ENCODE measurements around the gene GABRD.

GABRD gene

DNA sequence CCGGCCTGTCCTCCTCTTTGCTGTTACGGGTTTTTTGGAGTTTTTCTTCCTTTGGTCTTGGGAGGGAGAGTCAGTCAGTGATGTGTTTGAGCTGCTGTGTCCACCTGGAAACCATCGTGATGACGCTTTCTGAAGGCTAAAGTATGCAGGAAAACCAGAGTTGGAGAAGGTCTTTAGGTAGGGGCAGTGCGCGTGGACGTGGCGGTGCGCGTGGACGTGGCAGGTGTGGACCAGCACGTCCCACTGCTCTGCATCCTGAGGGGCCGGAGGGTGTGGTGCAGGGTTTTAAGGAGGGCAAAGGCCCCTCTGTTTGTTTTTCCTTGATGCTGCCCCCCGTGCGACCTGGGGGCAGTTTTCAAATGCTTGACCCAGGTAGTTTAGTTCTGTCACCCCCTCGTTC is 61.0 kb downstream of the GABRD start:
- H3K9me3 ChIP-seq (ENCODE audit: control insufficient read depth, insufficient read depth, low read length) = no peaks in the 10 kb centered on the region
- no peaks in the 10 kb centered on the region for H3K4me1 ChIP-seq (ENCODE audit: control insufficient read depth, insufficient read depth, low read length)
- no peak overlapping the region for H3K9ac ChIP-seq (ENCODE audit: low read depth, low read length)
- H3K36me3 ChIP-seq (ENCODE audit: control insufficient read depth, insufficient read depth, low read length) = peaks cover 3% of the 10 kb centered on the region
- H3K4me3 ChIP-seq (ENCODE audit: low read depth, low read length) = no peak overlapping the region
- H3K27me3 ChIP-seq (ENCODE audit: control insufficient read depth, insufficient read depth, low read length) = no peaks in the 10 kb centered on the region

Data from iPS-15b (cell line).